ENCODE measurements around the gene TSPAN33.

The TSPAN33 gene

DNA sequence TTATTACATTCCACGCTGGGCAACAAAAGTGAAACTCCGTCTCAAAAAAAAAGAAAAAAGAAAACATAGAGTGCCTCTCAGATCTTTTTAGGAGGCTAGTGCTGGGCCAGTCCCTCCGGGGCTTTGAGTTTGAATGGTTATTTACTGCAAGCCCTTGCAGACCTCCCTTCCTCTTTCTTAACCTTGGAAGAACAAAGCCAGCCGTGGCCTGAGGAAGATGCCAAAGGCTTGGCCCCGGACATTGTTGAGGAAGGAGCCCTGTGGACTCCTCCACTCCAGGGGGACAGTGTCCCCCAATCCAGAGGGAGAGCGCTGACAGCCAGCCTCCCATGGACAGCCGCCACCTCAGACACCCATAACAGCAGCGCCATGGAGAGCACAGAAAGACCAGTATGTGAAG lies 5.0 kb downstream of the TSPAN33 start:
- TF ChIP-seq, protein P1, sequence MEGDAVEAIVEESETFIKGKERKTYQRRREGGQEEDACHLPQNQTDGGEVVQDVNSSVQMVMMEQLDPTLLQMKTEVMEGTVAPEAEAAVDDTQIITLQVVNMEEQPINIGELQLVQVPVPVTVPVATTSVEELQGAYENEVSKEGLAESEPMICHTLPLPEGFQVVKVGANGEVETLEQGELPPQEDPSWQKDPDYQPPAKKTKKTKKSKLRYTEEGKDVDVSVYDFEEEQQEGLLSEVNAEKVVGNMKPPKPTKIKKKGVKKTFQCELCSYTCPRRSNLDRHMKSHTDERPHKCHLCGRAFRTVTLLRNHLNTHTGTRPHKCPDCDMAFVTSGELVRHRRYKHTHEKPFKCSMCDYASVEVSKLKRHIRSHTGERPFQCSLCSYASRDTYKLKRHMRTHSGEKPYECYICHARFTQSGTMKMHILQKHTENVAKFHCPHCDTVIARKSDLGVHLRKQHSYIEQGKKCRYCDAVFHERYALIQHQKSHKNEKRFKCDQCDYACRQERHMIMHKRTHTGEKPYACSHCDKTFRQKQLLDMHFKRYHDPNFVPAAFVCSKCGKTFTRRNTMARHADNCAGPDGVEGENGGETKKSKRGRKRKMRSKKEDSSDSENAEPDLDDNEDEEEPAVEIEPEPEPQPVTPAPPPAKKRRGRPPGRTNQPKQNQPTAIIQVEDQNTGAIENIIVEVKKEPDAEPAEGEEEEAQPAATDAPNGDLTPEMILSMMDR (conservative IDR thresholded peaks at IDR 0.05; ENCODE audit: control insufficient read depth, insufficient read depth, low read depth, low read length) = no peak
- H3K4me3 ChIP-seq (ENCODE audit: control insufficient read depth, low read depth, low read length) = no peak overlapping the region
- DNase-seq (ENCODE audit: low read depth) = no peak

GRCh38 chr7:129150199-129150996 lies 5.9 kb downstream of the TSPAN33 start:
- TF ChIP-seq, protein P1 (conservative IDR thresholded peaks at IDR 0.05; ENCODE audit: control insufficient read depth, insufficient read depth, low read depth, low read length) = no peak
- no peak for DNase-seq (ENCODE audit: low read depth)
- H3K4me3 ChIP-seq (ENCODE audit: control insufficient read depth, low read depth, low read length) = no peak overlapping the region

GRCh38 chr7:129157651-129158050 lies 13.1 kb downstream of the TSPAN33 start:
- TF ChIP-seq, protein P1 (conservative IDR thresholded peaks at IDR 0.05; ENCODE audit: control insufficient read depth, insufficient read depth, low read depth, low read length) = no peak
- no peak overlapping the region for H3K4me3 ChIP-seq (ENCODE audit: control insufficient read depth, low read depth, low read length)
- no peak for DNase-seq (ENCODE audit: low read depth)

DNA sequence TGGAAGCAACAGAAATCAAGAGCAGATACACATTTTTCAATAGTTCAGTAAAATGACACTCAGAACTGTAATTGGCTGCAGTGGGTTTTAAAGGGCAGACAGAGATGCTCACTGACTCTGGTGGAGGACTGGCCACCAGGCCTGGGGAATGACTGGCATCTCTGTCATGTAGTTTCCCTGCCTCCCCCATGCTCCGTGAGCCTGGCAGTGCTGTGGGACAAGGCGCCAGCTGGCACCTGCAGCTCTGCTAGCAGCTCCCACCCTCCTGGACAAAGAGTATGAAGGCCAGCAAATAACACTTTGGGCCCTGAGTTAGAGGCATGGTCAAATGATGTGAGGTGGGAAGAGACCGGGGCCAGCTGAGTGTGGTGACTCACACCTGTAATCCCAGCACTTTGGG lies 15.0 kb downstream of the TSPAN33 start:
- H3K4me3 ChIP-seq (ENCODE audit: control insufficient read depth, low read depth, low read length) = no peak overlapping the region
- TF ChIP-seq, protein P1 (conservative IDR thresholded peaks at IDR 0.05; ENCODE audit: control insufficient read depth, insufficient read depth, low read depth, low read length) = no peak
- DNase-seq (ENCODE audit: low read depth) = no peak

- H3K4me3 ChIP-seq (ENCODE audit: control insufficient read depth, low read depth, low read length) = no peak overlapping the region
- no peak for DNase-seq (ENCODE audit: low read depth)
- TF ChIP-seq, protein P1 (conservative IDR thresholded peaks at IDR 0.05; ENCODE audit: control insufficient read depth, insufficient read depth, low read depth, low read length) = no peak
Measured at GRCh38 chr7:129160161-129160905, 15.8 kb downstream of the TSPAN33 start.

- no peak overlapping the region for H3K4me3 ChIP-seq (ENCODE audit: control insufficient read depth, low read depth, low read length)
- no peak for DNase-seq (ENCODE audit: low read depth)
- TF ChIP-seq, protein P1 (conservative IDR thresholded peaks at IDR 0.05; ENCODE audit: control insufficient read depth, insufficient read depth, low read depth, low read length) = no peak
Measured at GRCh38 chr7:129161524-129162225, 17.2 kb downstream of the TSPAN33 start.
